Measurements from ENCODE around the gene ACE.

The ACE gene

DNA sequence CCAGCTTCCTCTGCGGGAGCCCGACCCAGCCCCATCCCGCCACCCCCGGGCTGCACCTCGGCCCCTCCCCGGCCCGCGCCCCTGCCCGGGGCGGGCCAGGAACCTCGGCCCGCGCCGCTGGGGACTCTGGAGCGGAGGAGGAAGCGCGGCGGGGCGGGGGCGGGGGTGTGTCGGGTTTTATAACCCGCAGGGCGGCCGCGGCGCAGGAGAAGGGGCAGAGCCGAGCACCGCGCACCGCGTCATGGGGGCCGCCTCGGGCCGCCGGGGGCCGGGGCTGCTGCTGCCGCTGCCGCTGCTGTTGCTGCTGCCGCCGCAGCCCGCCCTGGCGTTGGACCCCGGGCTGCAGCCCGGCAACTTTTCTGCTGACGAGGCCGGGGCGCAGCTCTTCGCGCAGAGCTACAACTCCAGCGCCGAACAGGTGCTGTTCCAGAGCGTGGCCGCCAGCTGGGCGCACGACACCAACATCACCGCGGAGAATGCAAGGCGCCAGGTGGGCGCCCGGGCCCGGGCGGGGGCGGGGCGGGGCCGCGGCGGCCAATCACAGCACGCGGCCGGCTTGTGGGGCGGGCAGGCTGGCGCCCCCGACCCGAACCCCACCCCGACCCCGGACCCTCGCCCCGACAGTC is at the start of gene ACE:
TSS of gene ACE (plus strand) at position 208 of the 626 bp plus-strand sequence. CDS start at position 242, 34 bp downstream.
- DNase-seq: peak; percentile 43 to 54

DNA sequence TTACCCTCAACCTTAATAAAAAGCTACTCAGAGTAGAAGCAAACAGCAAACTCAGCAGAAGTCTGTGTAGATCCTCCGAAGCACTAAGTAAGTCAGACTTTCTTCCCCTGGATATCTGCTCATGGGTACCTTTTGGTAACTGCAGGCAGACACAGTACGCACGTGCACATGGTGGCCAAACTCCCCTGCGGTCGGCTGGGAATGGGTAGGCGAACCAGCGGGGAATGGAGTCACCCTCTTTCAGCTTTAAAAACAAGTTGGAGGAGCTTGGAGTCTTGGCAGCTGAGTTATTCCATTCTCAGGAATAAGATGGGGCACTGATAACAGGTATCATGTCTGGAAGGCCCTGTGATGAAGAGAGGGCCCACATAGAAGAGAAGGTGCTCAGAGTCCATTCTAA is 47.1 kb upstream of the ACE start:
- DNase-seq: no peak

GRCh38 chr17:63430223-63430622 is 46.6 kb upstream of the ACE start:
- DNase-seq: no peak

DNA sequence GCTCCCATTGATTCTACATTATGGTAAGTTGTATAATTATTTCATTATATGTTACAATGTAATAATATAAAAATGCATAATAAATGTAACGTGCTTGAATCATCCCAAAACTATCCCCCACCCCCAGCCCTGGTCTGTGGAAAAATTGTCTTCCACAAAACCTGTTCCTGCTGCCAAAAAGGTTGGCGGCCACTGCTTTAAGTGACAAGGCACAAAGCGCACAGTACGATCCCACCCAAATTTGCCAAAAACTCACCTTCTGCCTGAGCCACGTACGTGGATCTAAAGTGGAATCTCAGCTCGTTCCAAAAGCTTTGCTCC is 45.3 kb upstream of the ACE start:
- no peak for DNase-seq

DNA sequence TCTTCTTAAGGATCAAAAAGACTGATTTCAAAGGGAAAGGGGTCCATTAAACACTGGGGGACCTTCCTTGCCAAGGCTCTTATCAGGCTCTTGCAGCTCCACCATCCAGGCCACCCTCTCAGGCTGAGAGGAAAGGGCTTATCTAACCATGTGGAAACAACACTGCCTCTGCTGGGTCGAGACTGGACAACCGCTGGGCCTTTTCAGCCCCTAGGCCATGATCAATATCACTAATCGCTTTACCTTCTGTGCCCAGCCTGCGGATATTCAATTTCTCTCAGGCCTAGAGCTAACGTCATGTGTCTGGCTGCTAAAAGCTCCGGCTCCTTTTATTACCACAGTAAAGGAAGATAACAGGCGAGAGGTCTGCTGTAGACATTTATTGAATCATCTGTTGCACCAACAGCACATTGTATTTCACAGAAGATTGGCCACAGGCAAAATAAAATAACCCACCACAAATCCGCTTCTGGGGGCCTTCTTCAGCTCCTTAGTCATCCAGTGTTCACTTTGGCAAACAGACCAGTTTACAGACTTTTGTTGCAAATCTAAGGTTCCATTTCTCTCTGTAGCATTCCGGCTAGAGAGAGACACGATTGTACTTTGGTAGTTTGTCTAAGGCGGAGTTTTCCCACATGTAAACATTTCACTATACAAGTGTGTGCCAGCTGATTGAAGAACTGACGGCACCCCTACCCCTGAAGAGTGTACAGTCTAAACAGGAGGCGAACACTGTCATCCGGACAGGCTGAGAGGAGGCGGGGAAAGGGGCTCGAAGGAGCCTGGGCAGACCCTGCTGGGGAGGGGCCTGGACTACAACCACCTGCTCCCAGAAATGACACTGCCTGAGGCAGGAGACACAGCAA is 44.7 kb upstream of the ACE start:
- no peak for DNase-seq

GRCh38 chr17:63433746-63434591 is 42.9 kb upstream of the ACE start:
- DNase-seq: no peak

DNA sequence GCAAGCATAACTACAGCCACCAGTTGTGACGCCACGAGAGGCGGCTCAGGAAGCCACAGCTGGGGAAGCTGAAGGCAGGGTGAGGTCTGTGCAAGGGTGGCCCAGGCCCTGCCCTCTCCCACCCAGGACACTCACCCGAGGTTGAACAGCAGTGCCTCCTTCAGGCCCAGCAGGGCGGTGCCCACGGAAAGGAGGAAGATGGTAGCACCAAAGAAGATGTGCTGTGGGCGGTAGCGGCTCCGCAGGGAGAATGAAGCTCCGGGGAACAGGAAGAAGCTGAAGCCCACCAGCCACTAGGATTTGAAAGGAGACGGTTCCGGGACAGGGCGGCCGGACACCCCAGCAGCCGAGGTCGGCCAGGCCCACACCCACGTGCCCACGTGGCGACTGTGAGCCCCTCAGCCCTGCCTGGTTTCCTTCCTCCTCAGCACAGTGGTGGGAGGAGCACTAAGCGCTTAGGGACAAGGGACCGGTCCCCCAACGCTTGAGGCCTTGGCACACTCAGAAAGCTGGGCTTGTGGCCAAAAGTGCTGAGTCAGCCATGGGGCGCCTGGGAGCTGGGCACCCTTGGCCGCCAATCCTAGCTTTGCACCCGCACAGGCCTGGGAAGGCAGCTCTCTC is 41.8 kb upstream of the ACE start:
- DNase-seq: no peak

DNA sequence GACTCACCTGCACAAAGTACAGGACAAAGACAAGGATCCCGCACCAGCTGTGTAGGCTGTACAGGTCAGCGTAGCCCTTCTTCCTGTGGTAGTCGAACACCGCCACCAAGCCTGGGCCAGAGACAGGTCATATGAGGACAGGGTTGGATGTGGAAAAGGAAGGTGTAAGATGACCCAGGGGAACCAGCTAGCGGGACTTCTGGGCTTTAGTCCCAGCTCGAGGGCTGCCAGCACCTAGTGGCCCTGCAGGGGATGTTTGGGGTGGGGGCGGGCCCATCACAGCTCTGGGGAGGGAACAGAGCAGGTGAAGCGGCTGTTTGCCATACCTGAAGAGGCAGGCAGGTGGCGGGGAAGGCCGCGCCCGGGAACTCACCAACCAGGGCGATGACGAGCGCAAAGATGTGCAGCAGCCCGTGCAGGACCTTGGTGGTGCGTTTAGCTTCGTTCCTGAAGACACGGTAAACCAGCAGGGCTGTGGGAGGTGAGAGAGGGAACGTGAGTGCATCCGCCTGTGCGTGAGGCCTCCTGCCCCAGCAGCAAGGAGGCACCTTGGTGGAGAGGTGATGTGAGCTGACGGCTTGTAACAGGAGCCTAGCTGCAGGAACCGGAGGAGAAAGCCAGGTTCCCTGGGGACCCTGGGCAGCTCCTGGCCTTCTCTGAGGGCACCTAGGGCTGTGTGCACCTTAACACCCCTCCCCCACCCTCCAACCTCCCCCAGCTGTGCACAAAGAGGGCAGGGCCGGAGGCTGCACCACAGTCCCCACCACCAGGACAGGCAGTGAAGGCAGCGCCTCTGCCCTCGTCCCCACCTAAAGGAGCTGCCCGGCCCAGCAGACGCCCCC is 41.0 kb upstream of the ACE start:
- DNase-seq: no peak

- DNase-seq: no peak
Measured at GRCh38 chr17:63436523-63437110, 40.2 kb upstream of the ACE start.

- DNase-seq: no peak
Measured at GRCh38 chr17:63437287-63438091, 39.4 kb upstream of the ACE start.

- DNase-seq: no peak
Measured at GRCh38 chr17:63438092-63439051, 38.5 kb upstream of the ACE start.

GRCh38 chr17:63439687-63440086 is 37.2 kb upstream of the ACE start:
- DNase-seq: no peak

- no peak for DNase-seq
Measured at GRCh38 chr17:63440127-63440769, 36.6 kb upstream of the ACE start.

DNA sequence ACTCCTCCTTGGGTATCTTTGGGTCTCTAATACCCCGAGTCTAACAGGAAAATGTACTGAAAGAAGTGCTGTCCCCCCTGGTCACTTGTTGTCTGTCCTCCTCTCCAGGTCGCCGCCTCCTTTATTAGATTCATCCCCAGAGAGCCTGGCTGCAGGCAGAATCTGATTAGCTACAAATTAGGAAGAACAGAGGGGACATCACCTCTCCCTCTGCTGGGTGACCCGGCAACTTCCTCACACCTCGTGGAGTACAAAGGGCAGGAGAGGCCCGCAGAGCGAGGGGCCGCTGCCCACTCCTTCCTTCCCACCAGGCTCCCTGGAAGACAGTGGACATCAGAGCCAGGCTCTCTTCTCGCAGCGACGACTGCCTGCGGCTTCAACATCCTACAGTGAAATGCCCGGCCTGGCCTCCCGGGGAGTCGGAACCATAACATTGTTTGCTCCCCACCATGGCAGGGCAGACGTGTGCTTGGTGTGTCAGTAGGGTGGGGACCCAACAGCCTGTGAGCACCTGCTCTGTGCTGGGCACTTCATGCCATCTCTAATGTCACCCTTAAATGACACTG is 36.0 kb upstream of the ACE start:
- DNase-seq: no peak

- DNase-seq: no peak
Measured at GRCh38 chr17:63441654-63442053, 35.2 kb upstream of the ACE start.

GRCh38 chr17:63442074-63442473 is 34.8 kb upstream of the ACE start:
- no peak for DNase-seq

DNA sequence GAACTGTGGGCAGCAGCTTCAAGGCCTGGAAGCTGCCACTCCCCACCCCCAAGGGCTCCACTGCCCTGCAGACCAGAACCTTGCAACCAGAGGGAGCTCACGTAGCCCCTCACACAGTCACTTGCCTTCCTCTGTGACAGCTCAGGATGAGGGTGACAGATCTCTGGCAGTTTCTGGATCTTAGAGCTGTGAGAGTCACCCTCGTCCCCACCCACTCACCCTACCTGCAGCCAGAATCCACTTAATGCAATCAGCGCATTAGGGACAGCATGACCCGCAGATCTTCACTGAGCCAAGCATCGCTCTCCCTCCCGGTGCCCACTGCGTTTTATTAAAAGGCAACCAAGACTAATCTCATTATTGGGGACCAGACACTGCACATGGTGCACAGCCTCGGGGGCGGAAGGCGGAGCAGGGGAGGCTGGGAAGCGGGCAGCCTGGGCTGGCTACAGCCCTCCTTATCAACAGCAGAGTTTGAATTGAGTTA is 34.3 kb upstream of the ACE start:
- no peak for DNase-seq

DNA sequence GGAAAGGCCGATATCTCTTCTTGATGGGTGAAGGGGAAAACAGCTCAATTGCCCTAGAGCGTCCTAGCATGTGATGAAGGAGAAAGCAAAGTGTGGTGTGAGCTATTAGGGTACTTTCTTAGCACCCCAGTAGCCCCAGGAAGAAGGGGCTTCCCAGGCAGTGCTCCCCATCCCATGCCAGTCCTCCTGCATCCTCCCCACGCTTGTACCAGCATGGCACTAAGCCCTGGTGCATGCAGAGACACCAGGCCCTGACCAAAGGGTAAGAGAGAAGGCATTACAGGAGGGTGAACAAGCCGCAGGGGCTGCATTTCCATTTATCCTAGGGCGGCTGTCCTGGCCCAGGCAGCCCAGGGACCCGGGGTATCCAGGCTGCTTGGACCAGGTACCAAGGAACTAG is 33.8 kb upstream of the ACE start:
- DNase-seq: no peak

GRCh38 chr17:63444457-63444856 is 32.4 kb upstream of the ACE start:
- DNase-seq: no peak
